ENCODE measurements around the gene PTPRCAP.

PTPRCAP gene

GRCh38 chr11:67464411-67465188 lies 27.1 kb upstream of the PTPRCAP start:
- DNase-seq, result peak; percentile 82 to 85

- peak; percentile 46 to 63 for DNase-seq
Observed at GRCh38 chr11:67463680-67464410, 26.4 kb upstream of the PTPRCAP start.

DNA sequence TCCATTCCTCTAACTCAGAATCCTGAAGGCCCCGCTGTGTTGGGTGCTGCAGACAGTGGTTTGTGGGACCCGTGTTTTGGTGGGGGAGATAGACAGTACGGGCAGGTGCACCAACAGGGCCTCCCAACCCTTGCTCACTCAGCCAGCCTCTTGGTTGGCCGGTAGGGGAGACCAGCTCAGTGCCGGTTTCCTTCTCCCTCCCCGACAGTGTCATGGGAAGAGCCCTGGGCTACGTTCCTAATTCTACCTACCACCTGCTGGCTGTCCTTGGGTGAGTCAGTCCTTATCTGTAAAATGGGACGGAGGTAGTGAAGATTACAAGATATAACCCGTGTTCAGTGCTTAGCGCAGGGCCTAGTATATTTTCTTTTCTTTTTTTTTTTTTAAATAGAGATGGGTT lies 25.7 kb upstream of the PTPRCAP start:
- DNase-seq, result no peak

GRCh38 chr11:67458266-67458665 lies 20.8 kb upstream of the PTPRCAP start:
- no peak for DNase-seq

DNA sequence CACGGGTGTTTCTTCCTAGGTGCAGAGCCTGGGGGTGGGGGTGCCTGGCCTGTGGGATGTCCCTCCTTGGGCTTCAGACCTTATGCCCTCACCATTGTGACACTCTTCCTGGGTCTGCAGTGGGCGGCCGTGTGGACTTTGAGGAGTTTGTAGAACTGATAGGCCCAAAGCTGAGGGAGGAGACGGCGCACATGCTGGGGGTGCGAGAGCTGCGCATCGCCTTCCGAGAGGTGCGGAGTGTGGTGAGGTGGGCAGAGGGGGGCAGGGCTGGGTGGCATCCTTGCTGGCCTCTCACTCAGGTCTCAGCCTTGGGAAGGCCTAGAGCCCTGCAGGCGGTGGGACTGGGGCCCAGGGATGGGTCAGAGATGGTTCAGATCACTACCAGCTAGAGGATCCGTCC lies 20.0 kb upstream of the PTPRCAP start:
- no peak for DNase-seq

GRCh38 chr11:67456068-67456705 lies 18.7 kb upstream of the PTPRCAP start:
- DNase-seq, result no peak

DNA sequence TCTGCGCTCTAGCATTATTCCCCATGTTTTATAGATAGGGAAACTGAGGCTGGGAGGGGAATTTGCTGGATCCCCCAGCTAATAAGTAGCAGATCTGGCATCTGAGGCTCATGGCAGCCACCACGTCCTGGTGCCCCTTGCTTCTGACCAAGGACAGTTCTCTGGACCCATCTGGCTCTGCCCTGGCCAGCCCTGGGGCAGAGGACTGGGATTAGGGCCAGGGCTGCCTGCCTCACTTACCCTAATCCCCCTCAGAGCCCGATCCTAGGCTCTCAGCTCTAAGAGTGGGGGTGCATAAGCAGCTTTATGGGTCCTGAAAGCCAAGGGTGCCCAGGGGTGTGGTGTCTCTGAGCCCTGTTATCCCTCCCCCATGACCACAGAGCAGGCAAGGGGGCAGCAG lies 17.6 kb upstream of the PTPRCAP start, which contains the start of gene CABP4:
Gene CABP4, plus strand, starts transcription at position 301 of the 400 bp plus-strand sequence. Its CDS starts 70 bp downstream, at position 371.
- no peak for DNase-seq

DNA sequence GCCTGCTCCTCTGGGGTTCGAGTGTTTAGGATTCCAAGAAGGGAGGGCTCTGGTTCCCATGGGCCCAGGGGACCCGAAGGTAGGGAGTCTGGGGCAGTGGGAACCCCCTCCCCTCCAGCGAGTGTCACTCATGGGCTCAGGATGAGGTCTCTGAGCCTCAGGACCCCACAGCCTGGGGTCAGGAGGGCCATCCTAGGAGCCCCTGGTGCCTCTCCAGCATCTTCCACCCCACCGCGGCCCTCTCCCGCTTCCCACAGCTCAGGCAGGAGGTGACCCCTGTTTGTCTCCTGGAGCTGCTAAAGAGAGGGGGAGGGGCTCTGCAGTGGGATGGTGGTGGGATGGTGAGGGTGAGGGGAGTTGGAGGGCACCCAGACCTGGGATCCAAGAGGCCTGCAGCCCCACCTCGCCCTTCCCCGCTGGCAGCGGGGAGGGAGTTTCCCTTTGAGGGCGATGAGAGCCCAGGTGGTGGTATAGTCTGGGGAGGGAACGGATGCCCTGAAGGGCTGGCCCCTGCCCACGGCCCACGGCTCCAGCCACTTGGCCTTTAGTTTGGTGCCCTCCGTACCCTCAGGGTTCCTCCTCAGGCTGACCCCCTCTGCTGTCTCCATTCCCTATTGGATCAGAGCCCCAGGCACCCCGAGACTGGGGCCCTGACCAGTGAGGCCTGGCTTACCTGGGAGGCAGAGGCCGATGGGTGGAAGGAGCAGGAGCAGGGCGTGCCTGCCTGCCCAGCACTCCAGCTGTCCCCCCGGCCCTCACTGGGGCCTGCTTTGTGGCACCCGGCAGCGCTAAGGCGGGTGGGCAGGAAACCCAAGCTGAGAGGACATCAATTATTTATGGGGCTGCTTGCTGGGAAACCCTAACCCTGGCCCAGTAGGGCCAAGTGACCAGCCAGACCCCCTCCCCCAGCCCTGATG lies 16.6 kb upstream of the PTPRCAP start:
- no peak for DNase-seq

- DNase-seq, result no peak
Observed at GRCh38 chr11:67452141-67452952, 14.9 kb upstream of the PTPRCAP start, which contains the start of gene GPR152. Gene GPR152 (minus strand): TSS chr11:67452729. CDS start chr11:67452724, 5 bp downstream.

DNA sequence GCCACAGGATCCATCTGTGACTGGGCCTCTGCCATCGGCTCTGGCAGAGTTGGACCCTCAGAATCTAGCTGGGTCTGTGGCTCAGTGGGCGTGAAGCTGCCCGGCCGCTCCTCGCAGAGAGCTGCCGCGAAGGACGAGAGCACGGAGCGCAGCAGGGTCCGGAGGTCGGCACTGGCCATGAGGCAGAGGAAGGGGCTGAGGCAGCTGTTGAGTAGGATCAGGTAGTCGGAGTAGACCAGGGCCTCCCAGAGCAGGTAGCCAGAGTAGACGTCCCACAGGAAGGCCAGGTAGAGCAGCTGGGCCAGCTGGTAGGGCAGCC lies 14.1 kb upstream of the PTPRCAP start:
- no peak for DNase-seq

DNA sequence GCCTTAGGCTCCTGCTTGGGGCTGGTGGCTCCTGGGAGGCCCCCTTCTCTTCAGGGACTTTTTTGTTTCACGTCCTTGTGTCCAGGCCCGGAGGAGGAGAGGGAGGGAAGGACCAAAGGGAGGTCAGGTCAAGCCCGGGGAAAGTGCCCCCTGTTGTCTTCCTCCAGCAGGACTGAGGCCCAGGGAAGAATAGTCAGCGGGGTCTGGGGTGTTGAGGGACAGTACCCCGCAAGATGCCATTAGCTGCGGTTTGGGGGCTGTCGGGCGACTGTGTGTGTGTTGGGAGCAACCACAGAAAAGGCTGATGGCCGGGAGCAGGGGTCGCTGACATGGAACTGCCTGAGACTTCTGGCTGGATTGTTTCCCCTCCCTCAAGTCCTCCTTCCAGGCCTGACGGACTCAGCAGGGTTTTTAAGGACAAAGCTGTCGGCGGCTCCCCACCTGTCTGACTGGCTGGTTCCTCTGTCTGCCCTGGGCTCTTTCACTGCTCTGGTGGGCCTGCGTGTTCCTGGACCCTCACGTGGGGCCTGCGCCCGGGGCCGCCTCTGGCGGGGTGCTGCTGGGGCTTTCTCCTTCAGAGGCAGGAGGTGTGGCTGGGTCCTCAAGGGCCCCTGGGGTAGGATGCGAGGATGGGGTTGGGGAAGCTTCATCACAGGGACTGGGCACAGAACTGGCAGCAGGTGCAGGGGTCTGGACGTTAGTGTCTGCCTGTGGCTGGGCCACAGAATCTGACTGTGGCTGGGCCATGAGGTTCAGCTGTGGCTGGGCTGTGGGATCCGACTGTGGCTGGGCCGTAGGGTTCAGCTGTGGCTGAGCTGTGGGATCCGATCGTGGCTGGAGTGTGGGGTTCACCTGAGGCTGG lies 13.5 kb upstream of the PTPRCAP start:
- no peak for DNase-seq

DNA sequence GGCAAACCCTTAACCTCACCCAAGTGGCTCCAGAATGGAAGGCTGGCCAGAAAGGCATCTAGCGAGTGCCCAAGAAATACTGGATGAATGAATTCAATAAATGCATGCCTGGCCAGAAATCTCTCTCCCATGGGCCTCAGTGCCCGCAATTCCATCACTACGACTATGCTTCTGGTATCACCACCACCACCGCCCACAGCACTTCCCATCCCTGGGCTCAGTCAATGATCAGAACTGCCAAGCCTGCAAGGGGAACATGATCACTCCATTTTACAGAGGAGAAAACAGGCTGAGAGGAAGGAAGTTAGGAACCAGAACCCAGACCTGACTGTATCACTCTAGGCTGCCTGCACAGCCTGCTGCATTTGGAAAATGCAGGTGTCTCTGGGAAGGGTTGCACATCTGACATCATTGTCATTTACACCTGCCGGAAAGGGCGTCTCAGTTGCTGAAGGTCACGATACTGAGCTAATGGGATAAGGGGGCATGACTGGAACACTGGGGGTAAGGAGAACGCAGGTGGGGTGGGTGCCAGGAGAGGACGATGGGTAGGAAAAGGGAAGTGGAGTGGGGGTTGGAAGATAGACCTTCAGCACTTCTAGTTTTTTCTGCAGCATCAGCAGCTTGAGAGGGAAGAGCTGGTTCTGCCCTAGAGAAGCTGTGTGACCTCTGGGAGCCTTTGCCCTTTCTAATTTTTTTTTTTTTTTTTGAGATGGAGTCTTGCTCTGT lies 11.8 kb upstream of the PTPRCAP start:
- no peak for DNase-seq

DNA sequence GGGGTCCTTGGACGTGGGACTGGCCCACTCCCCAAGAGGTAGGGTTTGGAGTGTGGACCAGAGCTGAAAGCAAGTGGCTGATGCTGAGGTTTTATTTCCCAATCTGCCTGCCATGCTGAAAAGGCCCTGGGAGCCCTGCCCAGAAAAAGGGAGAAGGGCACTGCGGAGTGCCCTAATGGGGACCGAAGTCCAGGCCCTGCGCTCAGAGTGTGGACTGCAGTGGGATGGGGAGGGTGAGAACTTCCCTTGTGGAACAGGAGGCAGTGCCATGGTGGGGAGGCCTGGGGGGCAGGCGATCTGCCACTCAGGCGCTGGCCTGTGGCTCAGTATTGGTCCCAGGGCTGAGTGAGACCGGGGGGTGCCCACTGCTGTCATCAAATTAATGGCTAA lies 10.7 kb upstream of the PTPRCAP start:
- no peak for DNase-seq

DNA sequence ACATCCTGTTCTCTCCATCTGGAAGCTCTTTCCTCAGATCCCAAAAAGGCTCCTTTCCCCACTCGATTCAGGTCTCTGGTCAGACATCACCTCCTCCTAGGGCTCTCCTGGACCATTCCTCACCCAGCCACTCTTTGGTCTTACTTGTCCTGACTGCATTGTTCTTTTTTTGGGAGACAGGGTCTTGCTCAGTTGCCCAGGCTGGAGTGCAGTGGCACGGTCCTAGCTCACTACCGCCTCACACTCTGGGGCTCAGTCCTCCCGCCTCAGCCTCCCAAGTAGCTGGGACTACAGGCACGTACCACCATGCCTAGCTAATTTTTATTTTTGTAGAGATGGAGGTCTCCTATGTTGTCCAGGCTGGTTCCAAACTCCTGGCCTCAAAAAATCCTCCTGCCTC lies 8.0 kb upstream of the PTPRCAP start:
- no peak for DNase-seq

DNA sequence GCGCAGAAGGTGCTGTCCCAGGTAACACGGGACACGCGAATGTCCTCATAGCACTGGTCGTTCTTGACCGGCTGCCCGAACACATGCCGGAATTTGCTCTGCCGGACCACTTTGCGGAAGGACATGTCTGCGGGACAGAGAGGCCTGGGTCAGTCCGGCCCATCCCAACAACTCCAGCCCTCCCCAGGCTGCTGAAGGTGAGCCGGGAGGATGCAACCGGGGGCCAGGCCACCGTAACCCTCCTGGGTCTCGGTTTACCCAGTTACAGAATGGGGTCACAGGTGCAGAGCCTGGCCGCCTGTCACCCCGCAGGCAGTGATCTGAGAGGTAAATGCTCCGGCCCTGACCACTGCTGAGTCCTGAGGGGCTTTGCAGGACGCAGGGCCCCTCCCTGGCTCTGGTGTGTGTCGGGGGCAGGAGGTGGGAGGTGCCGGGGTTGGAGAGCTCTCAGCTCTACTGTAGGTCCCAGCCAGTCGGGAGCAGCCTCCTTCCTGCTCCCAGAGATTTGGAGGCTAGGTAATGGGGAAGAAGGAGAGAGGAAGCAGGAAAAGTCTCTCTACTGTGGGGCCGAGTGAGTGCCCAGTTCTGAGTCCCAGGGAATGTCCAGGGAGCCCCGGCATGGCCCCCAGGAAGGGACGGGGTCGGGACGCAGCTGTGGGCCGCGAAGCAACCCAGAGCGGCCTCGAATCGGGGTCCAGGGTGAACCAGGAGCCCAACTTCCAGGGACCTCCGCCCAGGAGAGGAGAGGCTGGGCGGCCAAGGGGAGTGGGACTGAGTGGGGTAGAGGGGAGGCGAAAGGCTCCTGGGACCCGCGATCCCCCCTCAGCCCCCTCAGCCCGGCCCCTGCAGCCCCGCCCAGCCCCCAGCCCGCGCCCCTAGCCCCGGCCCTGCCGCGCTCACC lies 5.3 kb upstream of the PTPRCAP start:
- DNase-seq, result no peak

DNA sequence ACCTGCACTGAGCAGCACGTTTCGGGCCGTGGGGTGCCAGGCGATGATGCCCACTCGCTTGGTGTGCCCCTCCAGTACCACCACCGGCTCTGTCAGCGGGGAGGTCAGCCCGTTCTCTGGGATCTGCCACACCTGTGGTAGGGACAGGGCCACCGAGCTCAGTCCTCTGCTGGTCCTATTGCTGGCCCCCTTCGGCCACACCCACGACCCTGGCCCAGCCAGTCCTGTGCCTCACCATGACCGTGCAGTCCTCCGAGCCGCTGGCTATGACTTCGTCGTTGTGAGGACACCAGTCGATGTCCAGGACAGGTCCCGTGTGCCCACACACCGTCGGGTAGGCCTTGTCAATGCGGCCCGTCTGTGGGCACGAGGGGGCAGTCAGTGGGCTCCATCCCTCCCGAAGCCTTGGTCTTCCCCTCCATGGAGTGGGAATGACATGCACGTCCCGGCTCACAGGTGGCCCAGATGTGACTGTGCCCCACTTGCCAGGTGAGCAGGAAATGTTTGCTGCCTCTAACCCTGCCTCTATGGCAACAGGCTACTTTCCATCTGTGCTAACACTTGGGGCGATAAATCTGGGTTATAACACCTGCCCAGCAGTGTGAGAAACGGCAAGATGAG lies 4.4 kb upstream of the PTPRCAP start:
- DNase-seq, result no peak

GRCh38 chr11:67441098-67441563 lies 3.6 kb upstream of the PTPRCAP start:
- DNase-seq, result no peak

All from AML-193 (cell line).